ENCODE data around the gene CAMK1D.

The CAMK1D gene

DNA sequence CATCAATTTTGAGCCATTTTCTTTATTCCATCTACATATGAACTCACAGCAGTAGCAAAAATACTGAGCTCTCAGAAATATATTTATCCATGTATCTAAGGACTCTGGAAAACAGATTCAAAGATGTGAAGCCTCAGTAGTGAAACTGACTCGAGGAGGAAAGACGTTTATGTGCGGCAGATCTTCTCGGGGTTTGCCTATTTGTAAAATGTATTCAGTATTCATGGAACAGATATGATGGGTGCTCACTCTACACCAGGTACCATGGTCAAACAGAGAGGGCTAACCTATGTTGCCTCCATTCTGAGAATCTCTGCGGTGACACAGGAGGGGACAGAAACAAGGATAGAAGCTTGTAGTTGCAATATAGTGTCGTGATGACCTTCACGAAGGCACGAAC, 93.7 kb downstream of the CAMK1D start:
- ATAC-seq (ENCODE audit: insufficient read depth, low read depth), result no peak

DNA sequence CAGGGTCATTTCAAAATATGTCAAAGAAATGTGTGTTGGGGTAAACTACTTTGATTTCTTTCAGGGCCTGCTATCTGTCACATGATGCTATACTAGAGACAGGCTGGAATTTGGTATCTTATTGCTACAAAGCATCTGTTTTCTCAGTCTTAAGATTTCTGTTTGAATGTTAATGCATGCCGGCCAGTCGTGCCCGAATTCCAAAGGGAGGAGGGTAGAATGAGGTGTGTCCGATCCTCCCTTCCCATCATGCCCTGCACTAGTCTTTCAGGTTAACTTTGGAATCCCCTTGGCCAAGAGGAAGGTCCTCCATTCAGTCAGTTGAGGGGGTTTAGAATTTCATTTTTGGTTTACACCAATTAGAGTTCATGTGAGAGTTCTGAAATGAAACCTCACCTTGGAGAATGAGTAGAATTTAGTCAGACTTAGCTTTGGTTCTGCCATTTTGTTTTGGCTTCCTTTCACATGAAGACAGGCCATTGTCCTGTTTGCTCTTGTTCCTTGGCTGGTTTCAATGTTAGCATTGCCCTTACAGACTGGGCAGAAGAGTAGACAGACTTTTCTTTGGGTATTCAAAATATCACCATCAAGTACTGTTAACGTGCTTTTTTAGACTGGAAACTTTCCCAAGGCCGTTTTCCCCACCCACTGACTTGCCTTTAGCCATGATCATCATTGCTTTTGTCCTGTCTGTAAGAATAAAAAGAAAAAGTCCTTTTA, 95.8 kb downstream of the CAMK1D start:
- ATAC-seq (ENCODE audit: insufficient read depth, low read depth), result no peak
- H3K9me3 ChIP-seq (ENCODE audit: insufficient read depth, low read length, severe bottlenecking), result no peaks in the 10 kb centered on the region
- H3K4me1 ChIP-seq (ENCODE audit: insufficient read depth, low read length), result peaks cover 19% of the 10 kb centered on the region
- no peaks in the 10 kb centered on the region for H3K36me3 ChIP-seq (ENCODE audit: insufficient read depth, low read length)
- peaks cover 25% of the 10 kb centered on the region; the same call in 1 of the 2 replicates for H4K20me1 ChIP-seq (ENCODE audit: insufficient read depth, low read length)
- no peak overlapping the region for H2AFZ ChIP-seq (ENCODE audit: low read depth, low read length)
- no peaks in the 10 kb centered on the region for H3K79me2 ChIP-seq (ENCODE audit: insufficient read depth, low read length)
- H3K9ac ChIP-seq (ENCODE audit: low read depth, low read length), result no peak overlapping the region
- H3K27ac ChIP-seq (ENCODE audit: low read length), result no peak overlapping the region
- TF ChIP-seq EZH2 (IDR thresholded peaks at IDR 0.05; ENCODE audit: borderline replicate concordance, low read depth, low read length, severe bottlenecking), result no peak
- TF ChIP-seq, protein P1, sequence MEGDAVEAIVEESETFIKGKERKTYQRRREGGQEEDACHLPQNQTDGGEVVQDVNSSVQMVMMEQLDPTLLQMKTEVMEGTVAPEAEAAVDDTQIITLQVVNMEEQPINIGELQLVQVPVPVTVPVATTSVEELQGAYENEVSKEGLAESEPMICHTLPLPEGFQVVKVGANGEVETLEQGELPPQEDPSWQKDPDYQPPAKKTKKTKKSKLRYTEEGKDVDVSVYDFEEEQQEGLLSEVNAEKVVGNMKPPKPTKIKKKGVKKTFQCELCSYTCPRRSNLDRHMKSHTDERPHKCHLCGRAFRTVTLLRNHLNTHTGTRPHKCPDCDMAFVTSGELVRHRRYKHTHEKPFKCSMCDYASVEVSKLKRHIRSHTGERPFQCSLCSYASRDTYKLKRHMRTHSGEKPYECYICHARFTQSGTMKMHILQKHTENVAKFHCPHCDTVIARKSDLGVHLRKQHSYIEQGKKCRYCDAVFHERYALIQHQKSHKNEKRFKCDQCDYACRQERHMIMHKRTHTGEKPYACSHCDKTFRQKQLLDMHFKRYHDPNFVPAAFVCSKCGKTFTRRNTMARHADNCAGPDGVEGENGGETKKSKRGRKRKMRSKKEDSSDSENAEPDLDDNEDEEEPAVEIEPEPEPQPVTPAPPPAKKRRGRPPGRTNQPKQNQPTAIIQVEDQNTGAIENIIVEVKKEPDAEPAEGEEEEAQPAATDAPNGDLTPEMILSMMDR (IDR thresholded peaks at IDR 0.05; ENCODE audit: borderline replicate concordance, extremely low read depth, low read length, poor library complexity, severe bottlenecking), result no peak
- no peak overlapping the region for H3K4me3 ChIP-seq (ENCODE audit: low read depth in 1 of 2, low read length in 2 of 2)
- peaks cover 7% of the 10 kb centered on the region for H3K27me3 ChIP-seq (ENCODE audit: insufficient read depth, low read length, poor library complexity)
- H3K4me2 ChIP-seq (ENCODE audit: insufficient read depth, low read length), result no peak overlapping the region
- DNase-seq, result no peak

More for the DNA sequence above, 93.7 kb downstream of the CAMK1D start:
- DNase-seq, result no peak
- Histone ChIP-seq H3K27me3 (ENCODE audit: insufficient read depth, low read length, poor library complexity) (peaks cover 7% of the 10 kb centered on the region), H2AFZ (ENCODE audit: low read depth, low read length) (no peak overlapping the region), H3K36me3 (ENCODE audit: insufficient read depth, low read length) (no peaks in the 10 kb centered on the region), H4K20me1 (ENCODE audit: insufficient read depth, low read length) (peaks cover 16% of the 10 kb centered on the region; the same call in 1 of the 2 replicates), H3K9ac (ENCODE audit: low read depth, low read length) (no peak overlapping the region), H3K4me2 (ENCODE audit: insufficient read depth, low read length) (no peak overlapping the region), H3K4me1 (ENCODE audit: insufficient read depth, low read length) (no peaks in the 10 kb centered on the region), H3K27ac (ENCODE audit: low read length) (no peak overlapping the region), H3K9me3 (ENCODE audit: insufficient read depth, low read length, severe bottlenecking) (peaks cover 10% of the 10 kb centered on the region), H3K4me3 (ENCODE audit: low read depth in 1 of 2, low read length in 2 of 2) (no peak overlapping the region), H3K79me2 (ENCODE audit: insufficient read depth, low read length) (no peaks in the 10 kb centered on the region)
- TF ChIP-seq, protein P1 (IDR thresholded peaks at IDR 0.05; ENCODE audit: borderline replicate concordance, extremely low read depth, low read length, poor library complexity, severe bottlenecking), result no peak
- no peak for TF ChIP-seq EZH2 (IDR thresholded peaks at IDR 0.05; ENCODE audit: borderline replicate concordance, low read depth, low read length, severe bottlenecking)

DNA sequence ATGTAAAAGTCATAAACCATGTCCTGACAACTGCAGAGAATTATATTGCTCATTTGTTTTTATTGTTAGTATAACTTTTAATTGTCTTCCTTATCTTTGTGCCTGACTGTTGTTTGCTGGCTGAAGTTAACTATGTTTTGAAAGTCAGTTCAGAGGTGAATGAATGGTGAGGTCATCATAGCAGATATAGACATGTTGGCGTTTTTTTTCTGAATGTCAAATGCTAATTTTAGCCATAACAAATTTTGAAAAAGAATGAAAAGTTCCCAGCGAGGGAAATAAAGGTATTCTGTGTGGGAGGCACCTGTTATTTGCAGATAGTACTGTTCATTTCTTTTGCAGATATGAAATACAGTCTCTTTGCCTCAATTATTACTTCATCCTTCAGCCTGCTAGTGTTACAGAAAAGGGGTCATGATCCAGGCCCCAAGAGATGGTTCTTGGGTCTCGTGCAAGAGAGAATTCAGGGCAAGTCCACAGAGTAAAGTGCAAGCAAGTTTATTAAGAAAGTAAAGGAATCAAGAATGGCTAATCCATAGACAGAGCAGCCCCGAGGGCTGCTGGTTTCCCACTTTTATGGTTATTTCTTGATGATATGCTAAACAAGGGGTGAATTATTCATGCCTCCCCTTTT, 96.5 kb downstream of the CAMK1D start:
- Histone ChIP-seq H2AFZ (ENCODE audit: low read depth, low read length) (no peak overlapping the region), H4K20me1 (ENCODE audit: insufficient read depth, low read length) (peaks cover 32% of the 10 kb centered on the region), H3K4me3 (ENCODE audit: low read depth in 1 of 2, low read length in 2 of 2) (no peak overlapping the region), H3K27ac (ENCODE audit: low read length) (no peak overlapping the region), H3K4me2 (ENCODE audit: insufficient read depth, low read length) (no peak overlapping the region), H3K36me3 (ENCODE audit: insufficient read depth, low read length) (no peaks in the 10 kb centered on the region), H3K9me3 (ENCODE audit: insufficient read depth, low read length, severe bottlenecking) (no peaks in the 10 kb centered on the region), H3K27me3 (ENCODE audit: insufficient read depth, low read length, poor library complexity) (peaks cover 7% of the 10 kb centered on the region), H3K9ac (ENCODE audit: low read depth, low read length) (no peak overlapping the region), H3K4me1 (ENCODE audit: insufficient read depth, low read length) (peaks cover 20% of the 10 kb centered on the region), H3K79me2 (ENCODE audit: insufficient read depth, low read length) (no peaks in the 10 kb centered on the region)
- ATAC-seq (ENCODE audit: insufficient read depth, low read depth) (no peak), DNase-seq (no peak)
- TF ChIP-seq EZH2 (IDR thresholded peaks at IDR 0.05; ENCODE audit: borderline replicate concordance, low read depth, low read length, severe bottlenecking), result no peak
- TF ChIP-seq, protein P1 (IDR thresholded peaks at IDR 0.05; ENCODE audit: borderline replicate concordance, extremely low read depth, low read length, poor library complexity, severe bottlenecking), result no peak

All from DND-41 (cell line).